HT-29 (cell line): Measurements from ENCODE around the gene ING4. TPM values are rescaled to one million over a fixed set of nuclear protein-coding genes. Genes with fewer than 3 reads are reported as not detected.

ENCODE experiments used
- DNase-seq: peaks from one replicate; pipeline ENCODE4 v3.0.0-alpha.2; 2015; ENCODE audit warnings: low spot score
- total RNA-seq: library from RNA; depleted of rRNA; stranded (reverse); fragments of >200 nt; shearing (Covaris generic); gene quantifications from 2 replicates; pipeline ENCODE4 v1.2.3, GENCODE V29; 2014

The ING4 gene
- total RNA-seq, 1 experiment from 2014 or later, result 25.1 TPM

DNA sequence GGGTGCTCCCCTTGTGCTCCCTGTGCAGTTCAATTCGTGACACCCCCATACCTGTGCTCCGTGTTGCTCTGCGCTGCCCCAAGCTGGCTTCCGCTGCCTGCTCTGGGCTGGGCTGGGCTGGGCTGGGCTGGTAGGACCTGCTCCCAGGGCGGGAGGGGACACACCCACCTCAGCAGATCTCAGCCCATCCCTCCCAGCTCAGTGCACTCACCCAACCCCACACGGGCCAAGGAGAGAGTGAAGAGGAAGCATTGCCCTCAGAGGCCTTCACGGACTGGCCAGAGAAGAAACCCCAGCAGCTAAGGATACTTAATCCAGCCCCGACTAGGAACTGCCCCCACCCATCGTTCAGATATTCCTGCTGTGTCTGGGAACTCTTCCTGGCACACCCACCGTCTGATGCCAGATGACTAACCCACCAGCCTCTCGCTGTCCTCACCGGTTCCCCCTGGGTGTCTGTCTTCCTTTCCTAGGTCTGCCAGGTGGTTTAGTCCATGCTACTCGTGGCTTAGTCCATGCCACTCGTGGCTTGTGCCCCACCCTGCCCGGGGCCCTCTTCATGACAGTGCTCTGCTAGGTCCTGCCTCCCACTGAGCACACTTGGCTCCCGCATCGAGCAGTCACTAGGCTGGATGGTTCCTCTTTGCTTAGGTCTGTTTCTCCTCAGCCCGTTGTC lies 26.9 kb downstream of the ING4 start, which contains the start of gene LPAR5:
LPAR5 (minus strand) TSS at position 104 of the 676 bp plus-strand sequence. CDS start 14,711 bp downstream, outside the sequence.
- DNase-seq, result peak; percentile 16

- no peak for DNase-seq
These were observed 27.5 kb downstream of the ING4 start for GRCh38 chr12:6635375-6635855.

DNA sequence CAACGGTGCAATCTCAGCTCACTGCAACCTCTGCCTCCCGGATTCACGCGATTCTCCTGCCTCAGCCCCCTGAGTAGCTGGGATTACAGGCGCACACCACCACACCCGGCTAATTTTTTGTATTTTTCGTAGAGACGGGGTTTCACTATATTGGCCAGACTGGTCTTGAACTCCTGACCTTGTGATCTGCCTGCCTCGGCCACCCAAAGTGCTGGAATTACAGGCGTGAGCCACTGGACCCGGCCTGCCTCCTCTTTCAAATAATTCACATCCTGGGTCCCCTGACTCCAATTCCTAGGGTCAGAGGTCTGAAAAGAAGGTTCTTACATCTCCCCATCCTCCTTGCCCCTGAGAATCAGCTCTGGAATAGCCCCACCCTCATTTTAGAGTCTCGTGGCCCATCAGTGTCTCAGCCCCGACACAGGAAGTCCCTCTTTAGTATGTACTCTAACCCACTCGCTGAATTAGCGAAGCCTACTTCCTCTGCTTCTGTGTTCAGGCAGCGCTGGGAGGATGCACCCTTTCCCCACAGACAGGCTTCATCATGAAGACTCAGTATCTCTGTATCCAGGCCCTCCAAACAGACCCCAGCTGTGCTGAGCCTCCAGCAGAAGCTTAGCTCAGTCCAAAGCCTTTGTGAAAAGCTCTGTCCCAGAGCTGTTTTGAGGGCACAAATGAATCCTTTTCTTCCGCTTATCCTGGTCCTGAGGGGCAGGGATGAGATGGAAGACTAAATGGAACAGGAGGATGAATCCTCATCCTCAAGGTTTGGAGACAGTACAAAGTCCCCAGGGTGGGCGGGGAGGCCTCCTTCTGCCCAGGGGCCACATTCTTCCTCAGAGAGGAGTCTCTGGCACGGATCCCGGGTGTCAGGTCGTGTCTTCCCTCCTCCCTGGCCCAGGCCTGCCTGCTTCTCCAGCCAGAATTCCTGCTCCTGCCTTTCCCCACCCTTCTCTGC lies 30.6 kb downstream of the ING4 start:
- no peak for DNase-seq

- no peak for DNase-seq
These were observed 31.4 kb downstream of the ING4 start for GRCh38 chr12:6631549-6631961.

DNA sequence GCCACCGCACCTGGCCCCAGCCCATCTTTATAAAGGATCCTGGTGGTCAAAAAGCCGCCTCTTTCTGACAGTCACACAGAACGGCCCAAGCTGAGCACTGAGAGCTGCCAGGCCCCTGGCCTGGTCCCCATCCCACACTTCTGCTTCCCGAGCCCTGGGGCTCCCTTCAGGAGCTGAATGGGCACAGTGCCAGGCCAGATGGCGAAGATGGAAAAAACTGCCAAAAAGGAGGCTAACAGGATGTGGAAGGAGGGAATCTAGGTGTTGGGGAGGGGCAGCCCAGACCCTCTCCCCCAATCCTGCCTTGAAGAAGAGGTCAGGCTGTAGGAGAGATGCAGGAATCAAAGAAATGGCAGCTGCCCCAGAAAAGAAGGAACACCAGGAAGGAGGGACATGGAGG lies 32.2 kb downstream of the ING4 start:
- DNase-seq, result no peak

GRCh38 chr12:6627616-6628015 lies 35.3 kb downstream of the ING4 start:
- no peak for DNase-seq

GRCh38 chr12:6626654-6627283 lies 36.1 kb downstream of the ING4 start:
- DNase-seq, result no peak

DNA sequence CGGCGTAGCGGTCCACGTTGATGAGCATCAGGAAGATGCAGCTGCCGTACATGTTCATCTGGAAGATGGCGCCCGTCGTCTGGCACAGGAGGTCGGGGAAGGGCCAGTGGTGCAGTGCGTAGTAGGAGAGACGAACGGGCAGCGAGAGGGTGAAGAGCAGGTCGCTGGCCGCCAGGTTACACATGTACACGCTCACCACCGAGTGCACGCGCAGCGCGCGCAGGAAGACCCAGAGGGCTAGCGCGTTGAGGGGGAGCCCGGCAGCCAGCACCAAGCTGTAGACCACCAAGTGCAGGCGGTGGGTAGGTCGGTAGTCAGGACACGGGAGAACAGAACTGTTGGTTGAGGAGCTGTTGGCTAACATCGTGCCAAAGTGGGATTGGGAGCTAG lies 42.0 kb downstream of the ING4 start:
- no peak for DNase-seq

- no peak for DNase-seq
These were observed 42.6 kb downstream of the ING4 start for GRCh38 chr12:6620137-6620884.

DNA sequence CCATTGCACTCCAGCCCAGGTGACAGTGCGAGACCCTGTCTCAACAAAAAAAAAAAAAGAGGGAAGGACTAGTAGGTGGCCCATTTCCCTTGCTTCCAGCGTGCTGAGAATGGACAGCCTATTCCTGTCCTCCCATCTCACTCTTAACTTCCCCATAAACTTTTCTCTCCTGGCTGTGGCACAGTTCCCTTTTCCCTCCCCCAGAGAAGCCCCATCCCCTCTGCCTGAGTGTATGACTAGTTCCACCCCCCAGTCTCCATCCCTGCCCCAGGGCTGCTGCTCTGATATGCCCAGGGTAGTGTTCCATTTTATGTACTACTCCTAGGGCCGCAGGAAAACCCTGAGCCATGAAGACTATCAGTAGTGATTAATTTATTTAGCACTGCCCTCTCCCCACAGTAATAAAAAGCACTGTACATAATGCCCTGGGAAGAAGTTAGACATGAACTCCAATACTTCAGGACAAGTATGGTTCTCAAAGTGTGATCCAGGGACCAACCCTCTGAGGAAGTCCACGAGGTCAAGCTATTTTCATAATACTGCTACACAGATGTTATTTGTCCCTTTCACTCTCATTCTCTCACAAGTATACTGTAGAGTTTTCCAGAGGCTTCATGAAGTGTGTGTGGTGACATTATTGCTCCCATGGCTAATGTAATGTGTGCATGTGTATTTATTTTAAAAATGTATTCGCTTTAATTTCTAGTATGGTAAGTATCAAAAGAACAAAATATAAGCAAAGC lies 44.3 kb downstream of the ING4 start:
- DNase-seq, result no peak

DNA sequence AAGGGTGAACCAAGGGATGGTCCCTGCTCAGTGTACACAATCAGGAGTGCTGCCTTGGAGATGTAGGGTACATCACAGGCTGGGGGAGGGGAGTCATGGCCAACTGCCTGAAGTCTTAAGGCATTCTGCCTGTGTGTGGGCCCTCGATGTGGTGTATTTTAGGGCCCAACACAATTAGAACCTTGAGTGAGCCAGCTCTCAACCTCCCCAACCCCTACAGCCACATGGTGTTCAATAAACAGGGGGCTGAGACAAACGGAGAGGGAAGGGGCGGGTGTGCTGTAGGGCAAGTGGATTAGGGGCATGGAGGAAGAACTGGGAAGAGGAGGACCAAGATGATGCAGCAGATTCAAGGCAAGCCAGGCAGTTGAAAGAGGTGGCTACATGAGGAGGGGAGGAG lies 47.1 kb downstream of the ING4 start:
- no peak for DNase-seq

DNA sequence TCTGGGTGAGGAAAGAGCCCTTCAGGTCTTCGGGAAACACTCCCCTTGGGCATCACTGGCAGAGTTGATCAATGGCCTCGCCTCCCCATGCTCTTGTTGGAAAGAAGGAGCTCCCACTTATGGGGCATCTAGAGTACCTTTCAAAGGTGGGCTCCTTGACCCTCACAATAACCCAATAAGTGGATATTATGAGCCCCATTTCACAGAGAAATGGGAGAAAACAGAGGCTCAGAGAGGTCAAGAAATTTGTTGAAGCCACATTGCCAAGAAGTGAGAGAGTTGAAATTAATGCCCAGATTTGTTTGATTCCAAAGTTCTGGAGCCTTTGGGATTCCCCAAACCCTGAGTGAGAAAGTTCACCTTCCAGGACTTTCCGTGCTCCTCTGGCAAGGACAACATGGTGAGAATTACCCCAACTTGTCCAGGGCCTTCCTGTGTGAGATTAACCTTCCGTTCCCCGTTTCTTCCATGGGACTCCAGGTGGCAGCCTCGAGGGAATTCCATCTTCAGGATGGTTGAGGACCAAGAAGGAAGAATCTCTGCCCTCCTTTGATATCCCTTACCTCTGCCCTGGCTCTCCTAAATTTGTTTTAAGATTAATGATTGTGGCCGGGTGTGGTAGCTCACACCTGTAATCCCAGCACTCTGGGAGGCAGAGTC lies 48.3 kb downstream of the ING4 start:
- DNase-seq, result peak; percentile 57

DNA sequence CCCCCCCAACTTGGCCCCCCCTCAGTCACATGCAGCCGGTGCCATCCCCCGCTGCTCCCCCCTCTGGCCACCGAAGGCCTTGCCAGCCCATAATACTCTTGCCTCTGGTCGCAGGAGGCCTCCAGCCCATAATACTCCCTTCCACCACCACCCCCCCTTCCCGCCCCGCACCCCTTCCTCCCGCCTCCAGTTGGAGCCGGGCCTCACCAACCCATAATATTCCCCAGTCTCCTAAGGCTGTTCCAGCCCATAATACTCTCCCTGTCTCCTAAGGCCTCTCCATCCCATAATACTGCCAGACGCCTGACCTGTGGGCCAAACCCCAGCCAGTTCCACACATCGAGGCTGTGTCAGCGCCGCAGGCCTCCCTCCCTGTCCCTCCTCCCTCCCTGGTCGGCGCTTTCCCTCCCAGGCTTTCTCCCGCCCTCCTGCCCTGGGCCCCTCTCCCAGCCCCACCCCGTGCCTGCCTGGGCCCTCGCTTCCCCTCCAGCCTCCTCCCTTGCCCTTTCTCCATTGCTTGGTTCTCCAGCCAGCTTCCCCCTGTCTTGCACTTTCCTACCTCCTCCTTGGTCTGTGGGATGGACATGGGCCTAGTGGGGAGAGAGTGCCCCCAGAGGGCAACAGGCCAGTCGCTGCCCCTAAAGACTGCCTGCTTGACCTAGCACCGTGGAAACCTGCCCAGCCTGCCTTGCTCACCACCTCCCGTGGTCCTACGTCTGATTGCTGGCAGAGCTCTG lies 49.0 kb downstream of the ING4 start:
- DNase-seq, result peak; percentile 91

- DNase-seq, result peak; percentile 82
These were observed 49.7 kb downstream of the ING4 start for GRCh38 chr12:6613015-6613775.

DNA sequence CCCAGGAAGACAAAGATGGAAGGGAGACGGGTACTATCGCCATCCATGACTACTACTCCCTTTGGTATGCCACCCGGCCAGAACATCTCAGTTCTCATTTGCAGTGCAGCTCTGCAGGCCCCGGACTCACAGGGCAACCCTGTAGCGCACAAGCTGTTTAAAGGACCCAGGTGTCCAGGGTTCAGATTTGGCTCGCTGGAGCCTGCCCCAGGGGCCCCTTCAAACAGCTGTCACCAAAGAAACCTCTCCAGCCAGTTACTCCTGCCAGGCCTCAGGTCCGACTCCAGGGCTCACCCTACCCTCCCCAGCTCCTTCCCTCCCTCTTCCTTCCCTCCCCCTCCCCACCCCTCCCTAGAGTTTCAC lies 50.3 kb downstream of the ING4 start:
- no peak for DNase-seq

- DNase-seq, result no peak
These were observed 50.7 kb downstream of the ING4 start for GRCh38 chr12:6612247-6612646.

DNA sequence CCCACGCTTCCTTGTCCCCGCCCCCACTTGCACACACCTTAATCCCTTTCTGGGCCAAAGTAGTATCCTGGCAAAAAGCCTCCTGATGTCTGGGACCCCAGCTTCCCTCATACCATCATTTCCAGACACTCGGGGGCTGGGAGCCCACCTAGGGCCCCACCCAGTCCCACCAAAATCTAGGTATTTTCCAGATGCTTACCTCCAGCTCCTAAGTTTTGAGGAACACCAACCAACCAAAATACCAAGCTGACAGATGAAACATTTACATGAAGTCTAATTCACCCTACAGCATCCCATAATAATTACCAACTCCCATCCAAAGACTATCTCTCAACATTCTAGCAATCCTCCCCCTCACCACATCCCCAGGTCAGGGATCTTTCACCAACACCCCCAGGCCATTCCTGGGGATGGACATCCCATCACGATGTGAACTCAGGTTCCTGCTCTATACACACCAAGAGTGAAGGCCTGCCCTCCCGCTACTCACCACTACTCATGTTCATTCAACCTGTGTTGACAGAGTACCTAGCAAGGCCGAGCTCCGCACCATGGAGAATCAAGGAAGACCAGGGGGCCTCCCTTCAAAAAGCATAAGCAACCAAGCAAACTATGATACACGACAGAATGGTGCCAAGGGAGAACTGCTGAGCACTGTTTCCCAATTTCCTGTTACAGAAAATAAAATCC lies 54.2 kb downstream of the ING4 start:
- no peak for DNase-seq
